ENCODE measurements around the gene CLK2.
"Not testable (repeated sequence)": the region's sequence is repeated elsewhere in the genome, so short reads cannot be mapped to it uniquely, and the experiment has no call there.

The CLK2 gene

GRCh38 chr1:155241069-155241679 lies 32.1 kb downstream of the CLK2 start:
- peak; percentile 50 for DNase-seq

GRCh38 chr1:155236451-155236850 lies 36.9 kb downstream of the CLK2 start:
- DNase-seq: no peak

- not testable (repeated sequence) for DNase-seq
Observed at GRCh38 chr1:155235375-155235774, 37.9 kb downstream of the CLK2 start.

- DNase-seq: not testable (repeated sequence)
Observed at GRCh38 chr1:155233502-155233901, 39.8 kb downstream of the CLK2 start.

- DNase-seq: not testable (repeated sequence)
Observed at GRCh38 chr1:155232001-155232978, 41.0 kb downstream of the CLK2 start.

GRCh38 chr1:155231302-155231701 lies 42.0 kb downstream of the CLK2 start:
- not testable (repeated sequence) for DNase-seq

- DNase-seq: no peak
Observed at GRCh38 chr1:155228096-155228427, 45.2 kb downstream of the CLK2 start.

- peak; percentile 99 for DNase-seq
Observed at GRCh38 chr1:155227261-155228095, 45.8 kb downstream of the CLK2 start.

- DNase-seq: peak; percentile 57
Observed at GRCh38 chr1:155226910-155227260, 46.4 kb downstream of the CLK2 start.

- DNase-seq: peak; percentile 80
Observed at GRCh38 chr1:155226188-155226909, 47.0 kb downstream of the CLK2 start.

GRCh38 chr1:155225404-155225759 lies 47.9 kb downstream of the CLK2 start:
- not testable (repeated sequence) for DNase-seq

GRCh38 chr1:155223047-155223446 lies 50.3 kb downstream of the CLK2 start:
- DNase-seq: no peak

GRCh38 chr1:155220211-155220965 lies 52.9 kb downstream of the CLK2 start:
- not testable (repeated sequence) for DNase-seq

GRCh38 chr1:155219592-155220031 lies 53.7 kb downstream of the CLK2 start:
- DNase-seq: no peak

GRCh38 chr1:155218854-155219591 lies 54.3 kb downstream of the CLK2 start:
- DNase-seq: no peak

- not testable (repeated sequence) for DNase-seq
Observed at GRCh38 chr1:155214702-155215101, 58.6 kb downstream of the CLK2 start.
